Measurements from ENCODE around the gene SP140.
A peak's percentile ranks its signal among the peaks of the same experiment; 100 is the strongest.
"Not testable (repeated sequence)": the region's sequence is repeated elsewhere in the genome, so short reads cannot be mapped to it uniquely, and the experiment has no call there.

SP140 gene

DNA sequence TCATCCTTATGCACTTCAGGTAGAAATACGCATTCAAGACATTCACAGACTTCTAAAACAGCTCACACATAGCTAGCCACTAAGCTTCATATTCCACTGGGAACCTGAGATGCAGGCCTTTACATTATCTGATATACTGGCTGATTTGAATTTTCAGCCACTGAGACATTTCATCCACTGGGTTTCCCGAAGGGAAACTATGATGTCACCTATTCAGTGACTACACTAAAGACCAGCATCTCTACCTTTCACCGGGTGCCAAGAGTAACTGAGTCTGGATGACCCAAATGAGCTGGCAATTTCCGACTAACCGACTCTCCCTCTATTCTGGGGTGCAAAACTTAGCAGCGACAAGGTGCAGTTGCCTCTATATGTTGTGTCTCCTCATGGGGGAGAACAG is 69.7 kb downstream of the SP140 start:
- DNase-seq = no peak

DNA sequence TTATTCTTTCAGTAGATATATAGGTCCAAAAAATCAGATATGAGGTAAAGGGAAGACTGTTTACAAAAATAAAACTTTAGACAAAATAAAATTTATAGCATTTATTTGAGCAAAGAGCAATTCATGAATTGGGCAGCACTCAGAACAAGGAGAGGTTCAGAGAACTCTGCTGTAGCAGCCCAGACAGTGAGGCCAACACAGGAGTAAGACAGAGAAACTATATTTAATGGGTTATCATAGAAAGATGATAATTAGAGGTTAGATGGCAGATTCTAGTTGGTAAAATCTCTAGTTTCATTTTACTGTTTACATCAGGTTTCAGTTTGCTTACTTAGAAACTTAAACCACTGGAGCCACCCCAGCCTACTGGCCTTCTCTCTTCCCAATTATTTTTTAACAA is 71.4 kb downstream of the SP140 start:
- DNase-seq = no peak

DNA sequence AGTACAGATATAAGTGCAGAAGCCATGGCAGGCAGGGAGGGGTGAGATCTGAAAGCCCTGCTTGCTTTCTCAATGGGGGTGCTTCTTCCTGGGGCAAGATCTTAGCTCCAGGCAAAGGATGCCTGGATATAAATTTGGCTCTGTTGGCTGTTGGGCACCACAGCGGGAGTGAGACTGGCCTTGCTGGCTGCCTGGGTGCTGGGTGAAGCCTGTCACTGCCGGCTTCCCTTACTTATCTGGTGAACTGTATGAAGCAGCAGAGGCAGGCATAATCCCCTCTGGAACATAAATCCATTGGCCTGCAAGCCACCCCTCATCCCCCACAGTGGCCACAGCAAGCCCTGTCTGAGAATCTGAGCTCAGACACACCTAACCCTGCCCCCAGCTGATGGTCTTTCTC is 74.1 kb downstream of the SP140 start:
- no peak for DNase-seq

DNA sequence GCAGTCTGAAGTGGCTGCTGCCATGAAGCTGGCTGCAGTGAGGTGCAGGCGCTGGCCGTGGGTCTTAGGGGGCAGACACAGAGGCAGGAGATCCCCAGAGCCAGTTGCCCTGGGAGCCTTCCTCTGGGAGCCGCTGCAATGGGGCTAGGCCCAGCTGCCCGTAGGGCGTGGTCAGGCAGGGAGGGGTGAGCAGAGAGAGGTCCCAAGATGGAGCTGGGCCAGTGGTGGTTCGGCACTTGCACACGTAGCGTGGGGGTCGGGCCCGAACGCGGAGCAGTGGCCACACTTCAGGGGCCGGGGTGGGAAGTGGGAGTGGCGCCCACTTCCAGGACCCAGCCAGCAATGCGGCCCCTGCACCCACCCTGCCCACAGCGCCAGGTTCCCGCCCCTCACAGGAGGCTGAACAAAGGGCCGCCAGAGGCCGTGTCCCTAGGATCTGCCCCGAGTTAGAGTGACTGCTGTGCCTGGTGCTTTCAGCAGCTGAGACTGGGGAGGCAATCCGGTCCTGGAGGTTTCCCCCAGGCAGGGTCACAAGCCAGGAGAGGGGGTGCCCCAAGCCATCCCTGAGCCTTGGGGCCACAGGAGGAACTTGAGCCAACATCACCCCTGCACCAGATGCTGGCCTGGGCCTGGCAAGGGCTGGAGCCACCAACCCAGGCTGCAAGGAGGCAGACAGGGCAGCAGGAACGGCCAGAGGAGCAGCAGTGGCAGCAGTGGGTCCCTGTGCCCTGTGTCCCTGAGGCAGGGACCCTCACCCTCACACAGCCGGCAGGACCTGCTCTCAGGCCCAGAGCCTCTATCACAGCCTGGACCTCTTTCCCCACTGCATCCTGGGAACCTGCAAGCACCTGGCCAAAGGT is 80.1 kb downstream of the SP140 start:
- no peak for DNase-seq

DNA sequence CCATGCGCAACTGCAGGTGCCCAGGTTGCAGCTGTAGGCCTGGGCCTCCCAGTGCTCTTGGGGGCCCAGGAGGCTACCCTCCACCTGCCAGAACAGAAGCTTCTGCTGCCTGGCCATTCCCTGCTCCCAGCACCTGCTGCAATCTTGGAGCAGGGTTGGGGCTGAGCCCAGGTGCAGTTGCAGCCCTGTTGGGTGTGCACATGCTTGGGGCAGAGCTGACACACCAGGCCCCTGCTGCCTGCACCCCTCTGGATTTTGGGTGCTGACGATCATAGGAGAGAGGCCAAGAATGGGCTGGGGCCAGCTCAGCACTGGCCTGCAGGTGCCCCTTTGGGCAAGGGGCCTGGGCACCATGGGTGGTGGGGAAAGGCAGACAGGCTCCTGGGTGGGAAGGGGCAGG is 80.9 kb downstream of the SP140 start:
- no peak for DNase-seq

DNA sequence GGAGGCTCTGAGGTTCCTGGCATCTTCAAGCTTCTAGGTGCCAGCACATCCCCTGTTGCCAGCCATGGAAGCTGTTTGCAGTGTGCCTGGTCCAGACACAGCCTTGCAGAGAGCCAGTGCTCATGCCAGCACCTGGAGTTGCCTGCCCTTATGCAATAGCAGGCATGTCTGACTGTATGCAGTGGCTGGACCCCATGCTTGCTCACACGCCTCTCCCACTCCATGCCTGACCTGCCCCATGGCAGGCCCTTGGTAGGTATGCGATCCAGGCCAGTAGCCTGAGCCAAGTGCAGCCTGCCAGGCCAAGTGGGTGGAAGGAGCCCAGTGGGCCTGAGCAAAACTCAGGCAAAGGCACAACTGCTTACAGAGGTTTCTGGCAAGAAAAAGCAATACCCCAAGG is 81.9 kb downstream of the SP140 start:
- DNase-seq = no peak

DNA sequence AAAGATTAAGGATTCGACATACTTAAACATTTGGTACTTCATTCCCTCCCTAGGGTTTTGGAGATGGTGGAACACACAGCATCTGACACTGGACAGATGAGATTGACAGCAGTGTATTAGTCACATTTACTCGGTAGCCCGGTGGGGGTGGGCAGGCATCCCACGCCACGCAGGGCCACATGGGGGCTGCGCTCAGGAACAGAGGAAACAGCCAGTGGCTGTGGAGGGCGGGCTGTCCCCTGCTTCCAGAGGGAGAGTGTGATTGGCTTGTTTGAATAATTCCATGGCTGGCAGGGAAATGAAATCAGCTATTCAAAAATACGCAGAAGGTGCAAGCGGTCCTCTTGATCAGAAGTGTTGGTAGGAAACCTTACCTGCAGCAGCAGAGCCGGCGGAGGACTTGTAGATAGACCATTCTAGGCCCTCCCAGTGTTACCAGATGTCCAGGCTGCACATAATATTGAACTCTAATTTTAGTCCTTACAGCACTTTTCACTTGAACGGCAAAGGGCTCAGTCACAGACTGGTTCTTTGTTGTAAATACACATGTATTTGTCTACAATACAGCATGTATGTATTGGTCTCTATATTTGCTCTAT is 83.0 kb downstream of the SP140 start:
- no peak for DNase-seq

DNA sequence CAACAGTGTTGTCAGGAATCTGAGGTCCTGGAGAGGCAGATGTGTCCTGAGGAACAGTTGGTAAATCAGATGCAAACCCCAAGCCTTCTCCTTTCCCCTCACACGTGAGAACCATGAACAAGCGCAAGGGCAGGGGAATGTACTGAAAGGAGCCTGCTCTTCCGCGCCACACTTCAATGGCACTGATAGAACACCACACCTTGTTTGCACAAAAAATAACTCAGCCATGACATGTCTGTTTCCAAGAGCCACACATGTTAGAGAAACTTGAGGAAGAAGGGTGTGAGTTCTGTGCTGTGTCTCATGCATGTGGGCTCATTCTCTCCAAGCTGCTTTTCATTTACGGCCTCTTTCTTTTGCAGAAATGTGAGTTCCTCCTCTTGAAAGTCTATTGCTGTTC is 85.3 kb downstream of the SP140 start:
- not testable (repeated sequence) for DNase-seq

DNA sequence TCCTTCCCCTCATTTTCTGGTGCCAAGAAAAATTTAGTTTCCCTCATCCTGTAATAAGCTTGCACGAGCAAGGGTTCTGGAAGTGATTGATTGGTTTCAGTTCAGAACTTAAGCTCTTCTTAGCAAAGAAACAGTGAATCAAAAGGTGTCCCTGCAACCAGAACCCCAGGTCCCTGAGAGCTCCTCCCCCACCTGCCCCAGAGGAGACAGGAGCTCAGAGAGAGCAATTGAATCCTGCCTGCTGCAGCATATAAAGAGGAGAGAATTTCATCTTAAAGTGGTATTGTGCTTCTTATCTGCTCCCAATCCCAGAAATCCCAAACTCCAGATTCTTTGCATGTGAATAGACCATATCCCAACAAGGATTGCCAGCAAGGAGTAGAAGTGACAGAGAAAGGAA is 86.1 kb downstream of the SP140 start:
- not testable (repeated sequence) for DNase-seq

DNA sequence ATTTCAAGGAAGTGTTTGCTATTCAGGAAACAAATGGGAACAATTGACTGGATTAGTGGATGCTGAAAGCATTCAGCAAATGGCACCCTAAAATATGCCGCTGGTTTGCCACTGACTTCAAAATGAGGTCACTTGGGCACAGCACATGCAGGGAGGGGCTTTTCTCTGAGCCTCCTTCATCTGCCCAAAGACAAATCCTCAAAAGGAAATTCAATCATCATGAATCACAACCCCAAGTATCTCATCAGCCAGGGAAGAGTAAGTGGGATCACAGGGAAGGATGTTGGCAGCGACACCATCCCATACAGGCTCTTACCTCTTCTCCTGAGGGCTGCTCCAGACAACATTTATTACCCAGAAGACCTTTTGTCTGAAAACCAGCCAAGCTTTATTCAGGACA is 87.1 kb downstream of the SP140 start:
- peak; percentile 86 for DNase-seq

DNA sequence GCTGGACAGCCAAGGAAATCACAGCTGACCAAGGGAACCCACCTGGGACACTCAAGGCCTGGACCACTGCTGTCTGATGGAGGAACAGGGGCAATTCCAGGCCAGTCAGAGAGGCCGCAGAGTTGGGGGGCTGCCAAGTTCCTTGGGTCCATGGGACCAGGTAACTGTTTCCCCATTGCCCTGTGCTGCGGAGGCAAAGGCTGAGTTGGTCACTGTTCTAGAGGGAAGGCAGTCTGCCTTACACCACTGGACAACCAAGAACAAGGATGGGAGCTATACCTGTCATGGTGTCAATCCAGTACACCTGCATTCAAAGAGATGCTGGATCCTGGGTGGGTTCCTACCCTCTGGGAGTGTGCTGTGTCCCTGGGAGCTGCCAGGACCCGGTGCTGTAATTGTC is 91.8 kb downstream of the SP140 start:
- no peak for DNase-seq

DNA sequence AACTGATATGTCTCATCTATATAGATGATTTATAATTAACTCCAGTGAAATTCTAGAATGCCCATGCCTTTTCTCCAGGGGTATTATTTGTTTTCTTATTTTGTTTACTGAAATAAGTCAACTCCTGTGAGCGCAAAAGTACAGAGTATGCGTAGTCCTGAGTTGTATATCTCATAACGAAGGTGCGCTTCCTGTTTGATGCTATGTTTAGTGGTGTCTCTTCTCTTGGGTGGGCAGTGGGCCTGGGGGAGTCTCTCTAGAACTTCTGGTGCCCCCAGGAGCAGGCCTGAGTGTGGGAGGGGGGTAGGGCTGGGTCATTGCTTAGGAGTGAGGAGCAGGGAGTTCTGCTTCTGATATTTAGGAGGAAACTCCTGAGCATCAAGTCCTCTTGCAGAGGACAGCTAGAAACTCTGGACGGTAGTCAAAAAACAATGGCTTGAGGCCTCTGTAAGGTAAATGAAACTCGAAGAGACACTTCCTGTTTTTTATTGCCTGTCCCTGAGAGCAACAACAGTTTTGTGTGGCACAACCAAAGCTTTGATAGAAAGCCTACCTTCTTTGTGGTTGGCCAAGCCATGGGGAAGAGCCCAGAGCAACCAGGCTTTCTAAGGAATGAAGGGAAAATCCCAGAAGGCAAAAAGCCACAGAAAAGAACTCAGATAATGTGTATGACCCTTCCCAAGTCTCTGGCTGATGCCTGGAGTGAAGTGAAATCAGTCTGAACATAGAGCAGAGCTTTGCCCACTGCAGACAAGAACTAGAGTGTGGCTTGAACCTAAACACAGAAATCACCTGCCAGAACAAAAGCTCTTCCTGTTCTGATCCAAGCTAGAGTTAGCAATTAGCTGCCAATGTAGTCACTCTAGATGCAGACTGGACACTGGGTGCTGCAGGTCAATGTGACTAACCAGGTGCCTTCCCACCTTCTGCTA is 92.9 kb downstream of the SP140 start:
- no peak for DNase-seq

DNA sequence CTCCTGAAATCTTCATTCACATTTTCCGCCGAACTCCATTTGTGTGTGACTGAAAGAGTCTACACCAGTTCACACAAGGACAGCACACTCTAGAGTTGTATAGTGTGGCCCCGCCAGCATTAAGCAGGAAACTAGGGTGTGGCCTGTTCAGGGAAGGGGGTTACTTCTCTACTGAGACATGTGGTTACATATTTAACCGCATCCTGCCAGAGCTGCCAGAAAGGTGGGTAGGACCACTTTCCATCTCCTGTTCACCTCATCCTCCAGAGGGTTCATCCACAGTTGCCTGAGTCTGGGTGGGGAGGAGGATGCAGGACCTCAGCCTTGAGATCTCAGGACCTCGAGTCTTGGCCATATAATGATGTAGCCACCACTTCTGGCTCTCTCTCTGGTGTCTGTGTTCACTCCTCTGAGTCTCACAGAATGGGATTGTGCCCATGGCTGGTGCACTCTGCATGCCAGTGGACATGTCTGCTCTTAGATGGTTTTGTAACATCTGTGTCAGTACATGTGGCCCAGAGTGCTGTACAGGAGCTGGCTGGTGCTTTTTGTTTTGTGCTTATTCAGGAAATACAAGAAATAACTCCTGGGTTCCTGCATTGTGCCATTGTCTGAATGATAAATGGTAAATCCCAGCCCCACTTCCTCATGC is 93.8 kb downstream of the SP140 start:
- DNase-seq = no peak

DNA sequence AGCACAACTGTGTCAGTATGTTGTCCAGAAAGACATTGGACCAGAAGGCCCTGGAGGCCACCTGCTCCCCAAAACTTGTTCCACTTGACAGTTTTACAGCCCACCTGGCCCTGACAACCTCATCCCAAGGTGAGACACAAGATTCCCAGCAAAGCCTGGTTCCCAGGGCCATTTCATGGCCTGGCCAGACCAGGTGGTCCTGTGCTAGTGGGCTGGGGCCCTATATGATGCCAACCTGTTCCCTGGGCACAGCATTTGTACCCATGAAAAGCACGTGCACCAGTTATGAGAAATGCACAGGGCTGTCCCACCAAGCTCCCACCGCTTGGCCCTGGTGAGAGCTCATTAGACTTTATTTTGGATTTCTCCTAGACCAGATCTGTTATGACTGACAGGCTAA is 95.5 kb downstream of the SP140 start:
- DNase-seq = no peak

DNA sequence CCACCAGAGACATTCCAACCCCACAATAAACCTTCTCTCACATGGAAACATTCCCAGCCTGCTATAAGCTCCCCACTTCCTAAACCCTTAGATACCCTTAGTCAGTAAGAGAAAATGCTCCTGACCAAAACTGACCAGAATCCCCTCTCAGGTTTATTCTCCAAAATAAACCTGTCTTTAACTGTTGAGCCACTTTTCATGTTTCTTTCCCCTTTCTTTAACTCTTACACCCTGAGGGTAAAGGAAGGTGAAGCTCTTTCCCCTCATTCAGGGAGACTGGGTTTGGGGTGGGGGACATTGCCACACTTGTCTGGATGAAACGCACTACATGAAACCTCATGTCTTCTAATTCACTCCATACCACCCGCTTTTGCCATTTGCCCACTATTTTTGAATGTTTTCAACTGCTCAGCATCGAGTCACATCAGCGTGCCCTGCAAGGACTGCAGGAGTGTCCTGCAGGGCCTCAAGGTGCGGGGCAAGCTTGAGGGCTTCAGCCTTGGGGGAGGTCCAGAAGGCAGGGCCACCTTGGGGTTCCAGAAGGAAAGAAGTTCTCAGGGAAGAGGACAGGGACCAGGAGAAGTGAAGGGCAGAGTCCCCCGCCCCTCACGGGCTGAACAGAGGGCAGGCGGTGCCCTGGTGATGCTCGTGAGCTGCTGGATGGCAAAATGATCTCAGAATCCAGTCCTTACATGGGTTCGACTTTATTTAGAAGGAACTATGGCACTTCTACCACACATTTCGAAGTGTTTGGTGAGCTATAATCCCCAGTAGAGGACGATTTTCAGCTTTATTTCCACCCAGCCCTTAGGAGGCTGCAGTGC is 97.2 kb downstream of the SP140 start:
- DNase-seq = no peak

DNA sequence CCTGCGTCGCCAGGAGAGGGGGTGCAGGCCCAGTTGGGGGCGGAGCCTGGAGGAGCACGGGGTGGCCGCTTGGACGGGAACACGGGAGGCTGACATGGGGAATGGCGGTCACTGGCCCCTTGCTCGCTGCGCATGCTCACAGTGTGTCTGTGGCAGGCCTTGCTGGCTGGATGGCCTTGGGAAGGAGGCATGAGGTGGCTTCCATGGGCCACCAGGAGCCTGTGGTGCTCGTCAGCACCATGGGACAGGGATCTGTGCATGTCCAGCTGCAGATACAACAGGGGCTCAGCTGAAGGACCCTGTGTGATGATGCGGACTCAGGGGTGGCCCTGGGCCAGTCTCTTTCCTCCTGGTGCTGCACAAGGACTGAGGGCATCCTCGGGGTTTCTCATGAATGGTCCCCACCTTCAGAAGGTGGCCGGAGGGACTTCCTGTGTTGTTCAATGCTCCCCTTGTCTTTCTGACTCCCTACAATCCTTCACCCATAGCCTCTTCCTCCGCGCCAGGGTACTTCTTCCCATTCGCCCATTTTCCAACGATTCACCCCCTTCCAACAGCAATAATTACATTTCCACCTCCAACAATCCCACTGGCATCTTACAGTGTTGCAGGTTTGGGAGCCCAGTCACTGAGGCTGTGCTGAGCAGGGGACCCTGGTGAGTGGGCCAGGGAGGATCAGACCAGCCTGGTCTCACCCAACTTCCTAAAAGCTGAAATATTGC is 98.0 kb downstream of the SP140 start:
- DNase-seq = no peak

DNA sequence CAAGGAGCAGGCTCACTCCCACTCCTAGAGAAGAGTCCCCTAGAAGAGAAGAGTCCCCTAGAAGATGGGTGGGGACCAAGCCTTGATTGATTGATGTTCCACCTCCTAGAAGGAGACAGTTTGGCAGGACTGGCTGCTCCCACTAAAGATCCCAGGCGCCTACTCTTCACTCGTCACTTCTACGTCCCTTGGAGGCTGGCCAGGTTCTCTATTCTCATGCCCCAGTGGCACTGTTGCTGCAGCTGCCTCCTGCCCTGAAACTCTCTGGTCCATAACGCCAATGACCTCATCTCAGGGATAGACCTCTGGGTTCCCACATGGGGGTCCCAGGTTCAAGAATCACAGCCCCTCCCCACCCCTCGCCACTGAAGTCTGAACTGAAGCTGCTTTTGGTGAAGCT is 99.0 kb downstream of the SP140 start:
- DNase-seq = no peak

DNA sequence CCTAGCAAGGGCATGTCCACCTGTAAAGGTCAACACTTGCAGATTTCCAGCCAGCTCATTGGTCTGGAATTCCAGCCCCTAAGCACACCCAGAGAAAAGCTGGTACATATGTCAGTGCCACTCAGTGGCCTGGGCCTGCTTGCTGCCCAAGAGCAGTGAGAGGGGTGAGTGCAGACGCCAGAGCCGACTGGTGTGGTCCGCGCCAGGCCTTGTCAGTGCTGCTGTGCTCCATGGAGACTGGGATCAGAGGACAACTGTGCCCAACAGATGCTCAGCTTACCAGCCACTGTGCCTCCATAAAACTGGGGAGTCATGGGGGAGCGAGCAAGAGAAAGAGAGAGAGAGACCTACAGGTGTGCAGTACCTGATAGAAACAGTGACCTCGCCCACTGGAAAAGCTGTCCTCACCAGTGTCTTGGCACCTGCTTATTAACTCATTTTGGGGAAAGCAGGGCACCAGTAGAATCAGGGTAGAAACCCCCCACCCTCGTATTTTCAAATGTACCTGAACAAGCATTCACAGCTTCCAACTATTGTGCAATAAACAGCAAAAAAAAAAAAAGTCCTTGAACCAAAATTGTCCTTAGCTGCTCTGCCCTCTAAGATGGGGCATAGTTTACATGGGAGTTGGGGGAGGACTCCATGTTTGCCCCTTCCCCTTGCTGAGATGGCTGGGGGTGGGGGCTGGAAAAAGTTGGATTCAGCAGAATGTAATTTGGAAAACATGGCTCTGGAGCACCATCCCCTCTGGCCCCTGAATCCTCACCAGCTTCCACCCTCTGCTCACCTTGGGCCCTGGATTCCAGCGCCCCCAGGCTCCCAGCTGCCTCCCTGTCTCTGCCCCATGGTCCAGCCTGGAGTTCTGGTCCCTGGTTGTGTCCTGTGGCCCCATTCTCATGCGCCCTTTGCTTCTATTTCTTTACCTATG is 100.0 kb downstream of the SP140 start:
- no peak for DNase-seq

DNA sequence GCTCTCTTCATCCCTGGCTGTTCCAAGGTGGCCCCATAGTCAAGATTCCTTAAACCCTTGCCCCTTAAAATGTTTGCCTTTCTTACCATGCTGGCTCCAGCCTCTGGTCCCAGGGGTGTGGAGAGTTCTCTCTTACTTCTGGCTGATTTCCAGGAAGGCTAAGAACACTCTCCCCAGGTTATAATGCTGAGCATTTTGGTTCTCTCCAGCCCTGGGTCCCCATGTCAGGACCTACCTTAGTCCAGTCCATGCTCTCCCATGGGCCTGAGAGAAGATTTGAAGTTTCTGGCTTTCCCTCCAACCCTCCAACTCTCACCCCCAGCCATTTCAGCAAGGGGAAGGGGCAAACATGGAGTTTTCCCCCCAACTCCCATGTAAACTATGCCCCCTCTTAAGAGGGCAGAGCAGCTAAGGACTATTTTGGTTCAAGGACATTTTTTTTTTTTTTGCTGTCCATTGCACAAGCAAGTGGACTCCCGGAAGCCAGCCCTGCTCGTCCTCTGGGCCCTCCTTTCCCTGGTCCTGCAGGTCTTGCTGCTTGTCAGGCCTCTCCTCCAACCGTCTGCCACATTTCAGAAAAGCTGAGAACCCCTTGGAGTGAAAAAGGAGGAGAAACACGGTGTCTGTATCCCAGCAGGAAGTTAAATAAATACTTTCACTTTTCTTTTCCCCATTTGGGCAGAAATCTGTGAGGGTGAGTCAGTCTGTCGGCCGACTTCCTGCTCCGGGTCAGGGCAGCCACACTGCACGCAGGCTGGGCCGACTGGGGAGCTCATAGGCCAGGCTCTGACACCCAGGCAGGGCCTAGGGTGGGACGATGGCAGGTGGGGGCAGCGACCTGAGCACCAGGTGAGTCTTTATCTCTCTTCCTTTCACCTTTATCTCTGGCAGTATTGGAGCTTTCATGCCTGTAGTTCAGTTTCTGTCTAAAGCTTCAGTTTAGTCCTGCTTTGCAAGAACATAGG is 101.2 kb downstream of the SP140 start, which contains the start of gene SP140L:
SP140L (plus strand) TSS at position 741 of the 965 bp plus-strand sequence; CDS start at position 818, 77 bp downstream.
- peak; percentile 88 for DNase-seq

Measured in EL (cell line).